Fibroblast of peridontal ligament (primary cell): Measurements from ENCODE around the gene IVNS1ABP.
"Not testable (repeated sequence)": the region's sequence is repeated elsewhere in the genome, so short reads cannot be mapped to it uniquely, and the experiment has no call there.

ENCODE experiments used
- DNase-seq: peaks from one replicate; pipeline ENCODE4 v3.0.0-alpha.2; 2010; ENCODE audit errors: extremely low read depth

Gene IVNS1ABP

DNA sequence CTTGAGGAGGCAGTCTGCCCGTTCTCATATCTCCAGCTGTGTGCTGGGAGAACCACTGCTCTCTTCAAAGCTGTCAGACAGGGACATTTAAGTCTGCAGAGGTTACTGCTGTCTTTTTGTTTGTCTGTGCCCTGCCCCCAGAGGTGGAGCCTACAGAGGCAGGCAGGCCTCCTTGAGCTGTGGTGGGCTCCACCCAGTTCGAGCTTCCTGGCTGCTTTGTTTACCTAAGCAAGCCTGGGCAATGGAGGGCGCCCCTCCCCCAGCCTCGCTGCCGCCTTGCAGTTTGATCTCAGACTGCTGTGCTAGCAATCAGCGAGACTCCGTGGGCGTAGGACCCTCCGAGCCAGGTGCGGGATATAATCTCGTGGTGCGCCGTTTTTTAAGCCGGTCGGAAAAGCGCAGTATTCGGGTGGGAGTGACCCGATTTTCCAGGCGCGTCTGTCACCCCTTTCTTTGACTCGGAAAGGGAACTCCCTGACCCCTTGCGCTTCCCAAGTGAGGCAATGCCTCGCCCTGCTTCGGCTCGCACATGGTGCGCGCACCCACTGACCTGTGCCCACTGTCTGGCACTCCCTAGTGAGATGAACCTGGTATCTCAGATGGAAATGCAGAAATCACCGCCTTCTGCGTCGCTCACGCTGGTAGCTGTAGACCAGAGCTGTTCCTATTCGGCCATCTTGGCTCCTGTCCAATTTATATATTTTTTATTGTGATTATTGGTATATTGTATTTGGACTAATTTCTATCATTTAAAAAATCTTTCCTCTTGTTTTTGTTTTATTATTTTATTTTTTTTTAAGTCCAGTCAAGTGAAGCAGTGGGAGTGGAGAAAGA is 59.7 kb downstream of the IVNS1ABP start:
- not testable (repeated sequence) for DNase-seq

GRCh38 chr1:185255595-185255994 is 61.4 kb downstream of the IVNS1ABP start:
- not testable (repeated sequence) for DNase-seq

- DNase-seq, result not testable (repeated sequence)
Measured at GRCh38 chr1:185252404-185252803, 64.6 kb downstream of the IVNS1ABP start.

GRCh38 chr1:185251928-185252327 is 65.1 kb downstream of the IVNS1ABP start:
- not testable (repeated sequence) for DNase-seq

GRCh38 chr1:185250063-185250462 is 67.0 kb downstream of the IVNS1ABP start:
- no peak for DNase-seq

DNA sequence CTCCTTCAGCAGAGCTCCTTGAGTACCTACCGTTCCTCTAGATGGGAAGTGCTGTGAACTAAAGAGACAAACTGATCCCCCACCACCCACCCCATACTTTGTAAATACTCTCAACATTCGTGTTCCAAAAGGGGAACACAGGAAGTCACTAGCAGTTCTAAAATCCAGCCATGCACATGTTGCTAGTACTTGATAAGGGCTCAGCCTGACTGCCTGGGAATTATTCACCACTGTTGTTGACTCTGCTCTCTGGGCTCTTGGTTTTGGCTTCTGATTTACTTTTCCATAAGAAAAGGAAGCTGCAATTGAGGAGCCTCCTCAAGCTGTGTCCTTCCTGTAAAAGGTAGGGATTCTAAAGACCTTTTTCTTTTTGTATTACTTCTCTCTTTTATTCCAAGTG is 67.5 kb downstream of the IVNS1ABP start:
- DNase-seq, result no peak
